ENCODE data around the gene S100A14.

S100A14 gene

GRCh38 chr1:153610811-153611301 is 5.3 kb downstream of the S100A14 start:
- no peak overlapping the region for H3K27ac ChIP-seq
- TF ChIP-seq CTCF (IDR thresholded peaks at IDR 0.05) (no peak), ZFX (IDR thresholded peaks at IDR 0.05; ENCODE audit: borderline replicate concordance) (no peak)

- TF ChIP-seq CTCF (IDR thresholded peaks at IDR 0.05) (no peak), ZFX (IDR thresholded peaks at IDR 0.05; ENCODE audit: borderline replicate concordance) (no peak)
- H3K27ac ChIP-seq: no peak overlapping the region
These were observed 5.8 kb downstream of the S100A14 start for GRCh38 chr1:153610334-153610733.

DNA sequence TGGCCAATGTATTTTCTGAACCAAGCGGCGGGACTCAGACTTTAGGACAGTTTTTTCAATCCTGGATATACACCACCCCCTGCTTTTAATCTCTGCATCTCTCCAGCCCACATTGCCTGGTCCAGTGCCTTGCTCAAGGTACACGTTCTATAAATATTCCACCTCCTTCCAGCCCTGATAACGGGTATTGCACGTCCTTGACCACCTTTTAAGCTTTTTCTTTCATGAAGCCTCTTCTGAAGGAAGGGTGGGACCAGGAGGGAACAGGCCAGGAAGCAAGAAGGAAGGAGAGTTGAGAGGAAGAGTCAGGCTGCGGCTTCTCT is 6.6 kb downstream of the S100A14 start:
- H3K27ac ChIP-seq: no peak overlapping the region
- TF ChIP-seq ZFX (IDR thresholded peaks at IDR 0.05; ENCODE audit: borderline replicate concordance) (no peak), CTCF (IDR thresholded peaks at IDR 0.05) (no peak)

DNA sequence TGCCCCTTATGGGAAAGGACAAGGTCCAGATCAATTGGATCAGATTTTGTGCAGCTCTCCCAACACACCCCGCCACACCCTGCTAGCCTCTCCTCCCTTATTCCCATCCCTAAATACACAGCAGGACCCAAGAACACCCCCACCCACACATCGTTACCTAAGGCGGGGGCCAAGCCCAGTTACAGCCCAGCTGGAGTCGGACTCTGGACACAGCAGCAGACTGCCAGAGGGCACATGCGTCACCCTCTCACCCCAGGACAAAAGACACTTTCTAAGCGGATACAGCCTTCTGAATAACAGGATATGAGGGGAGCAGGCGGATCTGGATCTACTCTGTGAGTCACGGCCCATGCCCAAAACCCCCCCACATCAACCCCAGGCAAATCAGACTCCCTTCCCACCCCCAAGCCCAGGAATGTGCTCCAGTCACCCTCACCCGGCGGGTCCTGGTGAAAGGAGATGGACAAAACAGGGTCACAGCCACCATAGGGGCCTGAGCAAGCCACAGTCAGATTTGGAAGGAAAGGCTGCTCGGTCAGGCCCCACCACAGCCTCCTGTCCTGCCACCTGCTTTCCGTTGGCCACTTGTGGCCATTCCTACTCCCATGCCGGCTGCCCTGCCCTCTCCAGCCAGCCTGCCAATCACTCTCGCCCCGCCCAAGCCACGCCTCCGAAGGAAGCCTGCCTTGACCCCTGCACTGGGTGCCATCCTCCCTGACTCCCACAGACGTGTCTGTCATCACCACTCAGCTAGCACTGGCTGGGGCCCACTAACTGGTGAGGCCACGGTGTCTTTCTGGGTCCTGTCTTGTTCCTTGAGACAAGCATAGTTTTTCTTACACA is 7.2 kb downstream of the S100A14 start:
- TF ChIP-seq CTCF (IDR thresholded peaks at IDR 0.05) (no peak), ZFX (IDR thresholded peaks at IDR 0.05; ENCODE audit: borderline replicate concordance) (no peak)
- no peak overlapping the region for H3K27ac ChIP-seq

- no peak for TF ChIP-seq CTCF (IDR thresholded peaks at IDR 0.05)
- no peak overlapping the region for H3K27ac ChIP-seq
These were observed 7.9 kb downstream of the S100A14 start for GRCh38 chr1:153608089-153608682.

DNA sequence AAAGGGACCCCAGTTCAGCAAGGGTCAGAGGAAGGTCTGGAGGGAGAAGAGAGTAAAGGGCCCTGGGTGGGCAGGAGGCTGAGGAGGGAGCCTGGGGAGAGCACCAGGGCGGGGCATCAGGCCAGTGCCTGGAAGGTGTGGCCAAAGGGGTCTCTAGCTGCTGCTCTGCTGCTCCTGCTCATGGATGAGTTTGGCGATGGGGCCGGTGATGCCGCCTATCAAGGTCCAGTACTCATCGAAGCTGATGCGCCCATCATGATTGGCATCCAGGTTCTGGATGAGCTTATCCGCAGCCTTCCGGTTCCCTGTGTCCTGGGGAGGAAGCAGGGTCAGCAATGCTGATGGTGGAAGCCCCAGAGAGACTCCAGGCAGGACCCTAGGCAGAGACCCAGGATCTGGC is 8.7 kb downstream of the S100A14 start:
- TF ChIP-seq ZFX (IDR thresholded peaks at IDR 0.05; ENCODE audit: borderline replicate concordance) (no peak), CTCF (IDR thresholded peaks at IDR 0.05) (no peak)
- H3K27ac ChIP-seq: no peak overlapping the region

GRCh38 chr1:153606194-153606593 is 9.9 kb downstream of the S100A14 start:
- TF ChIP-seq CTCF (IDR thresholded peaks at IDR 0.05): no peak
- TF ChIP-seq ZFX (IDR thresholded peaks at IDR 0.05; ENCODE audit: borderline replicate concordance): no peak
- H3K27ac ChIP-seq: no peak overlapping the region

All from 22Rv1 (cell line).